ENCODE results near the gene C10orf90.

C10orf90 gene

DNA sequence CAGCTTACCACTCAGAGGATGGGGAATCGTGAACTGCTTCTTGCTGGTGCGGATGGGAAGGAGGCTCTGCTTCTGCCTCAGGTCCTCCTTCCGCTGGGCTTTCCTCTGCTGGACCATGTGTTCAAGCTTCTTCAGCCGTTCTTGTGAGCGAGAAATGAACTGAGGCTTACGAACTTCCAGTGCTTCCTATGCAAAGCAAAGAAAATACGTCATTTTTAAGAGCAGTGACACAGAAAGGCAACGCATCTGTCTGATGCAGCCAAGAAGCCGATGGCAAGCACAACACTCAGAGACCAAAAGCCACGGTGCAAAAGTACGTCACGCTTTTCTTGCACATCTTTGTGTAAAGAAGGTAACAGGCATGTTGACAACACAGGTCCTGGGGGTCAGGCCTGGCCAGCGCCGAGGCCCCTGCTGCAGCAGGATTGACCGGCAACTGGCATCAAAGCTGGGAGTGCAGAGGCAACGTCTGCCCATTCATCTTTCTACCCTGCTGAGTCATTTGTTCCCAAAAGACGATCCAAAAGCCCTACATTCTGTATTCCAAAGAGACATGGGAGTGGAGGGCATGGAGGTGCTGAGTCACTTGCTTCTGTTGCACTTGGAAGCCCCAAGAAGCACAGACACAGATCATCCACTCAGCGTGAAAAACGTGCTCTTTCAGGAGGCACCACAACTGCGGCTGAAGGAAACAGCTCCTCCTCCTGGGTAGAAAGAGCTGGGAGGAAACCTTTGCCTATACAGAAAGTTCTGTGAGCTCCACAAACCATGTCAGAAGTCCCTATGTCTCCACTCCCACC is 211.3 kb downstream of the C10orf90 start:
- no peak for DNase-seq (ENCODE audit: low read depth)

DNA sequence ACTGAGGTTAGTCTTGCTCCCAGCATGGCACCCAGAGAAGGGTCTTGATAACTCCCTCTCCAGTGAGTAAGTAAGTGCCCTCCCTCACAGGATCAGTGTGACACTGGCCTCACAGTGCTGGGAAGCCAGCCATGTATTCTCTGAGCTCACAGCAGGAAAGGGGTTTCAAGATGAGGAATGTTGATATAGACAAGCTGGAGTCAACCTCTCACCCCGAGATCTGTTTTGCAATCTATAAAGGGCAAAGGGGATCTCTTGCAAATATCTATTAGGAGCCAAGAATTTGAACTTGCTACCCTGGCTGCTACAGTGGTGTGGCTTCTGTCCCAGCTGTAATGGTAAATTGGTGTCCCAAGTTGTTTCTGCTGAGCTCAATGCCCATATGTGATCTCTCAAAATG is 212.0 kb downstream of the C10orf90 start:
- no peak for DNase-seq (ENCODE audit: low read depth)

DNA sequence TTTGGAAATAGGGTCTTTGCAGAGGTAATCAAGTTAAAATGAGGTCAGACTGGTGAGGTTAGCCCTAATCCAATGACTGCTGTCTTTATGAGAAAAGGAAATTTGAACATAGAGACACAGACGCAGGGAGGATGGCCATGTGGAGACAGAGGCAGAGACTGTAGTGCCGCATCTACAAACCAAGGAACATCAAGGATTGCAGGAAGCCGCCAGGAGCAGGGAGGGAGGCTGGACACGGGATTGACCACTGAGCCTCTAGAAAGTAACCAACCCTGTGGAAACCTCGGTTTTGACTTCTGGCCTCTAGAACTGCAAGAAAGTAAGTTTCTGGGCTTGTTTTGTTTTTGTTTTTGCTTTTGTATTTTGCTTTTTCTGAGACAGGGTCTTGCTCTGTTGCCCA is 213.9 kb downstream of the C10orf90 start:
- no peak for DNase-seq (ENCODE audit: low read depth)

DNA sequence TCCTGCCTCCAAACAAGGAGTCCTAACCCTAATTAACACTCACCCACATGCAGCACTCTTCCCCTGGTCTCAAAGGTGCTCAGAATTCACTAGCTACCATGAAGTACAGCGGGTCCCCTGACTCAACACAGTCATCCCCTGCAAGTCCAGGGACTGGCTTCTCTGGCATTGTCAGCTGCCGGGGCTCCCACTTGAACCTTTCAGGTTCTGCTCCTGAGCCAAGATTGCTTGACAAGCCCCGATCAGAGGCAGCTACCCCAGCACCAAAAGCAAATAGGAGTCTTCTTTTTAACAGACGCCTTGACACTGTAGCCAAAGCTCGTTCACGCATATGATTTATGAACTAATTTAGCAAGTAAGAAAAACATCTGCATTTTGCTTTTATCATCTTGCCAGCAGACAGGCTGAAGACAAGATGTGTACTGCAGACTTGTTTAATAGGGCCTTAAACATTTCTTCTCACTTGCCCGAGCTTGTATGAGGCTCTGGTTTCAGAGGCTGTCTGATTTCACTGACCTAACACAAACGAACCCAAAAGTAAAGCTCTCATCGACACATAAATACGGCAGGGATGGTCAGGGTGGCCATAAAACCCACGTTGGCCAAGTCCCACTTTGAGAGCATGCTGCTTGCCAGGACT is 214.6 kb downstream of the C10orf90 start:
- no peak for DNase-seq (ENCODE audit: low read depth)

DNA sequence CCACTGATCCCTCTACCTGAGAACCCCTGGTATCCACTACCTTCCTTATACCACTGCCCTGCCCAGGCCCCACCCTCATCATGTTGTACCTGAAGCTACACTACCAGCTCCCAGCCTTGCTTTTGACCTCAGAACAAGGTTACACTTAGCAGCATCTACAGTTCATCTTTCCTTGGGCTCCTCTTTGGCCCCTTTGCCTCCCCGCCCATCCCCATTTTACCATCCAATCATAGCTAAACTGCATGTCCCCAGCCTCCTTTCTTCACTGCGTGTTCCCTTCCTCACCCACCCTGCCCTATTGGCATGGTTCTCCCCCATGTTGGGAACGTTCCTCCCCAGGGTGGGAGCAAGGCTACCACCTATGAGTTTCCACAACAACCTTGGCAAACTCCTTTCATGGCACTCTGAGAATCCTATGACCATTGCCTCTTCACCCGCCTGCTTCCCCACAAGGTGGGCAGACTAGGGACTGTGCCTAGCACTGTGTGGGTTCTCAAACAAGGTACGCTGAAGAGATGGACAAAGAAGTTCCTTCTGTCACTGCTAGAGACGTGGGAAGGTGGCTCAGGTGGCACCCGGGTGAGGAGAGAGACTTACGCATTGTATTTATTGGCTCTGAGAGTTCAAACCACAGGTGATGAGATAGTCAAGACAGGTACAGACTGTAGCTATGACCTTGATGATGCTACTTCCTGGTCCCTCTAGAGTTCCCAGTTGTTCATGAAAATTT is 215.3 kb downstream of the C10orf90 start:
- no peak for DNase-seq (ENCODE audit: low read depth)

GRCh38 chr10:126454045-126454751 is 216.3 kb downstream of the C10orf90 start:
- DNase-seq (ENCODE audit: low read depth): no peak

DNA sequence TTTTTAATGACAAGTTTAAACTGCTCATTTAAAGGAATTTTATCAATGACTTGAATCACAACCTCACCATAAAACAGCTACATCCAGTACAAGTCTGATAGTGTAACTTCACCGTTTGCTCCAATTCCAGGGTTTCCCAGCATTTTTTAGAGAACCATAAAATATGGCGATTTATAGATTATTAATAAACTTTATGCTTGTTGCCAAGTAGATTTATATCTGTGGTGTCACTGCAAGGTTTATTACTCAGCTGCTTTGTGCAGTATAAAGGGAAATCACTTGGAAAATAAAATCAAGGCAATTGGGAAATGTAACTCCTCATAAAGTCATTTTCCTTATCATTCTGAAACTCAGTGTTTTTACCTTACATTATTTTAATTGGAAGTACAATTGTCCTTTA is 218.2 kb downstream of the C10orf90 start:
- no peak for DNase-seq (ENCODE audit: low read depth)

- no peak for DNase-seq (ENCODE audit: low read depth)
These were observed 222.4 kb downstream of the C10orf90 start for GRCh38 chr10:126448091-126448490.

DNA sequence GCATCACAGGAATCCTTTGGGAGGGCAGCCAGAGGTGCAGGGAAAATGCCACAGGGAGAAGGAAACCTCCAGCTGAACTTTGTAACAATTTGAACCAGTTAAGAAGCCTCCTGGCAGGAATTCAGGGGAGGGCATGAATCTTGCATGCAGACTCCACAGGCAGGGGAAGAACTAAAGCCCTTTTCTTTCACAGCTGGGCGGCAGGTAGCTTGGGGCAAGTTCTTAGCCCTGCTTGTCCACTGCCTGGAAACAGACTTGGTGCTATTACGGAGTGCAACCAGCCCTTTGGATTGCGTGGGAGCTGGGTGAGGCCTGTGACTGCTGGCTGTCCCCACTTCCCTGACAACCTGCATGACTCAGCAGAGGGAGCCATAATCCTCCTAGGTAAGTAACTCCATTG is 230.6 kb downstream of the C10orf90 start:
- DNase-seq (ENCODE audit: low read depth): no peak

DNA sequence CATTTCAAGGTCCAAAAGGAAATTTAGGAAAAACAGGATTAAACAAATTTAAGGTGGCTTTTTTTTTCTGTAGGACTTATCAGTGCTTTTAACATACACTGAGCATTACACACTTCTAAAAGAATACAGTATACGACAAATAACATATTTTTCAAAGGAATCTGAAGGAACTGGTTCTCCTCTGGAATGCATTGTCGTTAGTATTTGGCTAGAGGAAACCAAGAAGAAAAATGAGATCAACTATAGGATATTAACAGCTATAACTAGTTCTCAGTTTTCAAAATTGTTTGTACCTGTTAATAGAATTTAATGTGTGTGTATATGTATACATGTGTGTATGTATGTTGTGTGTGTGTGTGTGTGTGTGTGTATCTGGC is 232.1 kb downstream of the C10orf90 start:
- DNase-seq (ENCODE audit: low read depth): no peak

GRCh38 chr10:126437635-126438406 is 232.7 kb downstream of the C10orf90 start:
- no peak for DNase-seq (ENCODE audit: low read depth)

GRCh38 chr10:126434235-126434634 is 236.3 kb downstream of the C10orf90 start:
- DNase-seq (ENCODE audit: low read depth): no peak

- DNase-seq (ENCODE audit: low read depth): no peak
These were observed 237.1 kb downstream of the C10orf90 start for GRCh38 chr10:126433351-126433750.

DNA sequence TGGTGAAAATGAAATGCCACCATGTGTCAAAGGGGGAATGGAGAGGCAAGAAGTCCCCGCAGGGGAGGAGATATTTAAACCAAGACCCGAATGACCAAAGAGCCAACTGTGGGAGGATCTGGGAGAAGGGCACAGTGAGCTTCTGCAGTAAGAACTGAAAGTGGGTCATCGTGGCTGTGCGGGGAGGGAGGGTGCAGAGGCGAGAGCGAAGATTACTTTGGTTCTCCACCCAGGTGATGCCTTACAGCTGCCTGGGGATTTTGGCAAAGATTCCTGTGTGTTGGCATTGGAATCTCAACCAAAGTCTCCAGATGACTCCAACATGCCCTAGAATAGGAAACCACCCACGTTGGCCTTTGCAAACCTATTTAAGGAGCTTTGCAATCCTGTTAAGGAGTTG is 238.0 kb downstream of the C10orf90 start:
- DNase-seq (ENCODE audit: low read depth): no peak

DNA sequence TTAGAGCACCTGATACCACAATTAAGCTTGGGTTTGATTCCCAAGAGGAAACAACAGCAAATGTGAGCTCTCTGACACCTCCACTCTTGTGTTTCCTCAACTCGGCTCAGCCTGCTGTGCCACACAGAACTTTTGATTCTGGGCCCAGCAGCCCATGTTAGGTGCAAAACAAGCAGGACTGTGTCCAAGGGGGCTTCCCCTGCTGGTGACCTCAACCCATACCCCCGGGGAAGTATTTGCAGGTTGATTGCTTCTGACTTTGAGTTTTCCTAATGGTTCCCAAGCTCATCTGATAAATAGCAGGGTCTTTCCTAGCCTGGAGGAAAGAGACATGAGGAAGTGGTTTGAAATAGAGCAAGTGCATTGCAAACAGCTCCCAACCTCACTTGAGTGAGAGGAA is 238.7 kb downstream of the C10orf90 start:
- DNase-seq (ENCODE audit: low read depth): no peak

DNA sequence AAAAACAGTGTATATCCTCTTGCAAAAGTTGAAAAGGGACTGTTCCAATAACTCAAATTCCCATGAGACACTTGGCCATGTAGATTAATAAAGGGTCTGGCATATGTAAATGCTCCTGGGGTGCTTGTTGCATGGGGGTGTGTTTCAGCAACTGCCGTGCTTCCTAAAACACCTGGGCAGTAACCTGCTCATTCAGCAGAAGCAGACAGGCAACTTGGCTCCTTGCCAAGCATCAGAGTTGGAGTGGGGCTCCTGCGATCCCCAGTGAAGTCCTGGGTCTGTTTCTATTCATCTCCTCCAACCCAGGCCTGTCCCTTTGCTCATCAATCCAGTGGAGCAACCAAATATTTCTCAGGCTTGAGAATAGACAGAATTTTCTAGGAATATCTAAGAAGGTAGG is 240.0 kb downstream of the C10orf90 start:
- no peak for DNase-seq (ENCODE audit: low read depth)

DNA sequence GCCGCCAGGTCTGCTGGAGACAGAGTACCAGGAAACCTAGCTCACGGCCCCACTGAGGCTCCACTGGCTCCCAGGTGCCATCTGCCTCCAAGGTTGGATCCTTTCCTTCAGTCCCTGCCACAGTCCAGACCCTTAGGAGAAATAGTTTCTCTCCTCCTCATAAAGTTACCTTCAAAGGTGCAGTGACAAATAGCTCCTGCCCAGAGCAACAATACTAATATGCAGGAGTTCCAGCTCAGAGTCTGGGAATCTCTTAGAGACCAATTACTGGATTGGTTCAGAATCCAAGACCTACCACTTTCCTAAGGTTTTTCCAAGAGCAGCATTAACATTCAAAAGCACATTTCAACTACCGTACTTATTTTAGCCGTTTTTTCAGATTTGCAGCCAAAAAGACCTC is 241.2 kb downstream of the C10orf90 start:
- DNase-seq (ENCODE audit: low read depth): no peak

DNA sequence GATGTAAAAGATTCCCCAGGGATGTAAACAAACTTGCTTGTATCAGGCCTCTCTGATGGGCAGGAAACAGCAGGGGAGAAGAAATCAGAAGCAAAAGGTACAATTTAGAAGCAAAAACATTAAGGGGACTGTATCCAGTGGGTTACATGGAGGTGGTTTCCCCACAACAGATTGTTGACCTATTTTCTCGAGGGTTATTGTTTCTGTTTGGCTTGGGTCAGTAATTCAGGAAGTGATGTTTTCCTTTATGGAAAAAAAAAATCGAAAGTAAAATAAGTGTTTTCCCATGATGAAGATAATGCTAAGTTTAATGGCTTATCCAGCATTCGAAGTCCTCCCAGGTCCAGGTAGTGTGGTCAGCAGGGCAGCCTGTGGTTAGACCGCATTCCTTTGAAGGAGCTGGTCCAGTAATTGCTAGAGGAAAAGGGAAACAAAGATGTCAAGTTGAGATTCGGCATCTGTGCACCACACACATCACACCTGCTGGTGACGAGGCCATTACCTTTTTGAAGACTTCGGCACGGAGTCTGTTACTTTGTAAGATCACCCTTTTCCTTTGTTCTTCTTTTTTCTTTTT is 244.9 kb downstream of the C10orf90 start:
- DNase-seq (ENCODE audit: low read depth): no peak

GRCh38 chr10:126425032-126425431 is 245.5 kb downstream of the C10orf90 start:
- DNase-seq (ENCODE audit: low read depth): no peak

- no peak for DNase-seq (ENCODE audit: low read depth)
These were observed 246.6 kb downstream of the C10orf90 start for GRCh38 chr10:126423732-126424491.

DNA sequence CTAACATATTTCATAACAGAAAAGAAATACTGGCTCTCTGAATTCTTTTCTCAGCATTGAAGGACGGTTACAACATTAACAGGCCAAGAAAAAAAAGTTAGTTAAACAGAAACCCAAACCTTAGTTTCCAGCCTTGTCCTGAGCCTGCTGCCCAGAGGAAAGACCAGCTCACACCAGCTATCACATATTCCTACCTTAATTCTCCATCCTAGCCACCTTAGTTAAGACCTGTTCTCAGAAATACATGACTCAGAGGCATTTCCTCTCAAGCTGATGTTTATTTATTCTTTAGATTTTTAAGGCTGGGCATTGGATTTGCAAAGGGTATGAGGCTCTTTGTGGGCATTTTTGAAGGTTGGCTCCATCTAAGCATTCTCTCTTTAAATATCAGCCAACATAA is 247.9 kb downstream of the C10orf90 start:
- DNase-seq (ENCODE audit: low read depth): no peak
